ENCODE data around the gene GNL3L.

The GNL3L gene

GRCh38 chrX:54496517-54496852, 33.5 kb upstream of the GNL3L start:
- TF ChIP-seq REST (IDR thresholded peaks at IDR 0.05; ENCODE audit: insufficient read depth in 1 of 2, low read depth in 2 of 2, low read length in 2 of 2) (no peak), TAF1 (IDR thresholded peaks at IDR 0.05; ENCODE audit: borderline replicate concordance, insufficient read depth, low read length) (no peak), FOXP2 (optimal IDR thresholded peaks at IDR 0.05; ENCODE audit: borderline replicate concordance, extremely low read depth, extremely low read length, insufficient read depth) (no peak), POLR2AphosphoS5 (IDR thresholded peaks at IDR 0.05; ENCODE audit: low read depth, low read length) (no peak), SIN3A (IDR thresholded peaks at IDR 0.05; ENCODE audit: borderline replicate concordance, insufficient read depth, low read length) (no peak)

GRCh38 chrX:54496936-54497335, 33.1 kb upstream of the GNL3L start:
- TF ChIP-seq FOXP2 (optimal IDR thresholded peaks at IDR 0.05; ENCODE audit: borderline replicate concordance, extremely low read depth, extremely low read length, insufficient read depth): no peak
- TF ChIP-seq TAF1 (IDR thresholded peaks at IDR 0.05; ENCODE audit: borderline replicate concordance, insufficient read depth, low read length): no peak
- no peak for TF ChIP-seq SIN3A (IDR thresholded peaks at IDR 0.05; ENCODE audit: borderline replicate concordance, insufficient read depth, low read length)
- no peak for TF ChIP-seq REST (IDR thresholded peaks at IDR 0.05; ENCODE audit: insufficient read depth in 1 of 2, low read depth in 2 of 2, low read length in 2 of 2)
- TF ChIP-seq POLR2AphosphoS5 (IDR thresholded peaks at IDR 0.05; ENCODE audit: low read depth, low read length): no peak

GRCh38 chrX:54509400-54509799, 20.6 kb upstream of the GNL3L start:
- no peak for TF ChIP-seq POLR2AphosphoS5 (IDR thresholded peaks at IDR 0.05; ENCODE audit: low read depth, low read length)

GRCh38 chrX:54529151-54529550, 868 bp upstream of the GNL3L start:
- TF ChIP-seq FOXP2 (optimal IDR thresholded peaks at IDR 0.05; ENCODE audit: borderline replicate concordance, extremely low read depth, extremely low read length, insufficient read depth) (no peak), POLR2AphosphoS5 (IDR thresholded peaks at IDR 0.05; ENCODE audit: low read depth, low read length) (no peak), TAF1 (IDR thresholded peaks at IDR 0.05; ENCODE audit: borderline replicate concordance, insufficient read depth, low read length) (no peak), SIN3A (IDR thresholded peaks at IDR 0.05; ENCODE audit: borderline replicate concordance, insufficient read depth, low read length) (no peak), REST (IDR thresholded peaks at IDR 0.05; ENCODE audit: insufficient read depth in 1 of 2, low read depth in 2 of 2, low read length in 2 of 2) (no peak)

- TF ChIP-seq REST (IDR thresholded peaks at IDR 0.05; ENCODE audit: insufficient read depth in 1 of 2, low read depth in 2 of 2, low read length in 2 of 2) (no peak), TAF1 (IDR thresholded peaks at IDR 0.05; ENCODE audit: borderline replicate concordance, insufficient read depth, low read length) (no peak), POLR2AphosphoS5 (IDR thresholded peaks at IDR 0.05; ENCODE audit: low read depth, low read length) (no peak), FOXP2 (optimal IDR thresholded peaks at IDR 0.05; ENCODE audit: borderline replicate concordance, extremely low read depth, extremely low read length, insufficient read depth) (no peak)
Measured at GRCh38 chrX:54530357-54530900, 410 bp downstream of the GNL3L start.

Measured in PFSK-1 (cell line).